SK-N-SH (cell line): Measurements from ENCODE around the gene NR0B2. TPM values are rescaled to one million over a fixed set of nuclear protein-coding genes. Genes with fewer than 3 reads are reported as not detected.

Experiments
- CTCF ChIA-PET: fragments of 300-600, 350-600 bp; formaldehyde crosslinking; extraction: SDS; loops from one replicate; lab custom pipeline; 2021; lab: Yijun Ruan, JAX
- POLR2A ChIA-PET: fragments of 350-600 bp; sonication (Branson Sonifier 250); formaldehyde crosslinking; extraction: SDS; loops from one replicate; lab custom pipeline; 2020; ENCODE audit warnings: antibody characterized with exemption, inconsistent platforms; lab: Yijun Ruan, JAX
- DNase-seq: peaks from one replicate; pipeline ENCODE4 v3.0.0; 2012
- H2AFZ ChIP-seq: fragments of 200-600 bp; sonication (generic); 2 replicates; pipeline ENCODE4 v1.8.1; 2016; ENCODE audit warnings: antibody characterized with exemption, mild to moderate bottlenecking, low read depth
- H3F3A ChIP-seq: fragments of 200-600 bp; sonication (generic); replicated peaks from 2 replicates; pipeline ENCODE3; 2016; ENCODE audit warnings: antibody characterized with exemption, mild to moderate bottlenecking; ENCODE audit not compliant: insufficient read depth
- H3K27ac ChIP-seq, 2 experiments: fragments of 200-500 bp in 1 of 2; fragments of 200-600 bp in 1 of 2; sonication (Bioruptor generic) in 1 of 2; sonication (generic), shearing (Covaris generic) in 1 of 2; 2 replicates each; pipeline versions ENCODE4 v1.5.1 to v1.6.1; 2014 to 2016; ENCODE audit warnings: low read depth in 2 of 2, inconsistent platforms in 1 of 2, low read length in 1 of 2, mild to moderate bottlenecking in 1 of 2, mixed read lengths in 1 of 2
- H3K27me3 ChIP-seq: fragments of 200-600 bp; sonication (generic), shearing (Covaris generic); 2 replicates; pipeline ENCODE4 v1.6.1; 2016; ENCODE audit warnings: mixed run types; ENCODE audit not compliant: insufficient read depth
- H3K36me3 ChIP-seq, 2 experiments: fragments of 200-500 bp in 1 of 2; fragments of 200-600 bp in 1 of 2; sonication (Bioruptor generic) in 1 of 2; sonication (generic) in 1 of 2; replicated peaks in 1 of 2; 2 replicates each; pipeline versions ENCODE3 to v1.5.1; 2014 to 2016; ENCODE audit warnings: low read length in 1 of 2, mild to moderate bottlenecking in 1 of 2; ENCODE audit not compliant: insufficient read depth in 2 of 2, control insufficient read depth in 1 of 2
- H3K4me1 ChIP-seq, 2 experiments: fragments of 200-500 bp in 1 of 2; fragments of 200-600 bp in 1 of 2; sonication (Bioruptor generic) in 1 of 2; sonication (generic), shearing (Covaris generic) in 1 of 2; 2 replicates each; pipeline versions ENCODE4 v1.5.1 to v1.6.1; 2014 to 2016; ENCODE audit warnings: low read depth in 1 of 2, low read length in 1 of 2, mixed run types in 1 of 2; ENCODE audit not compliant: insufficient read depth in 2 of 2, control insufficient read depth in 1 of 2
- H3K4me2 ChIP-seq: fragments of 200-600 bp; sonication (generic), shearing (Covaris generic); 2 replicates; pipeline ENCODE4 v1.6.1; 2017; ENCODE audit warnings: mixed run types
- H3K4me3 ChIP-seq, 2 experiments: fragments of 200-500 bp in 1 of 2; fragments of 200-600 bp in 1 of 2; sonication (Bioruptor generic) in 1 of 2; sonication (generic), shearing (Covaris generic) in 1 of 2; 2 replicates each; pipeline versions ENCODE4 v1.5.1 to v1.8.1; 2014 to 2016; ENCODE audit warnings: low read depth in 2 of 2, inconsistent platforms in 1 of 2, low read length in 1 of 2, mild to moderate bottlenecking in 1 of 2, mixed read lengths in 1 of 2, moderate library complexity in 1 of 2
- H3K79me2 ChIP-seq: fragments of 200-600 bp; sonication (generic); 2 replicates; pipeline ENCODE4 v1.8.1; 2017; ENCODE audit warnings: mild to moderate bottlenecking; ENCODE audit not compliant: insufficient read depth
- H3K9ac ChIP-seq: fragments of 200-600 bp; sonication (generic); 2 replicates; pipeline ENCODE4 v1.6.1; 2017; ENCODE audit warnings: mixed run types
- H3K9me2 ChIP-seq: fragments of 200-600 bp; sonication (generic); 2 replicates; pipeline ENCODE4 v1.6.1; 2017; ENCODE audit warnings: mixed run types
- H3K9me3 ChIP-seq: fragments of 200-600 bp; sonication (generic); 2 replicates; pipeline ENCODE4 v1.6.1; 2017; ENCODE audit warnings: mixed run types, mild to moderate bottlenecking, moderate library complexity
- H4K20me1 ChIP-seq: fragments of 200-600 bp; sonication (generic); 2 replicates; pipeline ENCODE4 v1.6.1; 2017; ENCODE audit warnings: mild to moderate bottlenecking, mixed run types; ENCODE audit not compliant: insufficient read depth
- CHD2 ChIP-seq: fragments of 150-350 bp; IDR thresholded peaks from 2 replicates; pipeline ENCODE4 v1.6.1; 2018; ENCODE audit warnings: low read length; ENCODE audit not compliant: partially characterized antibody
- EP300 ChIP-seq, 2 experiments: IDR thresholded peaks; 2 replicates each; pipeline versions ENCODE4 v1.4.0 to v1.6.1; 2012; ENCODE audit warnings: borderline replicate concordance in 1 of 2, low read depth in 1 of 2, low read length in 1 of 2
- FOXJ3 ChIP-seq: sonication (generic); formaldehyde crosslinking; IDR thresholded peaks from 2 replicates; pipeline ENCODE4 v1.5.1; 2020; ENCODE audit warnings: mild to moderate bottlenecking, missing genetic modification reagents
- FOXM1 ChIP-seq: IDR thresholded peaks from 2 replicates; pipeline ENCODE4 v1.4.0; 2012; ENCODE audit warnings: low read depth, mild to moderate bottlenecking
- GABPA ChIP-seq: IDR thresholded peaks from 2 replicates; pipeline ENCODE4 v1.4.0; 2012; ENCODE audit warnings: low read depth, mild to moderate bottlenecking
- MAX ChIP-seq: IDR thresholded peaks from 2 replicates; pipeline ENCODE4 v1.4.0; 2012; ENCODE audit warnings: low read depth
- MEF2A ChIP-seq: IDR thresholded peaks from 2 replicates; pipeline ENCODE4 v1.4.0; 2012; ENCODE audit warnings: low read depth, borderline replicate concordance
- MXI1 ChIP-seq: IDR thresholded peaks from 2 replicates; pipeline ENCODE4 v1.6.1; 2012; ENCODE audit warnings: mild to moderate bottlenecking, low read depth, low read length, improper control_type of control experiment
- NFIC ChIP-seq: IDR thresholded peaks from 2 replicates; pipeline ENCODE4 v1.4.0; 2012; ENCODE audit warnings: borderline replicate concordance
- NRF1 ChIP-seq: IDR thresholded peaks from 2 replicates; pipeline ENCODE4 v1.6.1; 2012; ENCODE audit warnings: low read depth, mild to moderate bottlenecking, low read length
- PBX3 ChIP-seq: IDR thresholded peaks from 2 replicates; pipeline ENCODE4; 2012
- POLR2AphosphoS5 ChIP-seq: IDR thresholded peaks from 2 replicates; pipeline ENCODE4 v1.6.1; 2012; ENCODE audit warnings: low read depth, low read length
- REST ChIP-seq: IDR thresholded peaks from 2 replicates; pipeline ENCODE4 v1.6.1; 2012; ENCODE audit warnings: mild to moderate bottlenecking, low read depth, low read length, moderate library complexity
- SIN3A ChIP-seq: IDR thresholded peaks from 2 replicates; pipeline ENCODE4 v1.6.1; 2012; ENCODE audit warnings: low read depth, mild to moderate bottlenecking, low read length, moderate library complexity, borderline replicate concordance
- TAF1 ChIP-seq: IDR thresholded peaks from 2 replicates; pipeline ENCODE4 v1.6.1; 2012; ENCODE audit warnings: low read depth, mild to moderate bottlenecking, low read length, moderate library complexity, borderline replicate concordance
- YY1 ChIP-seq: IDR thresholded peaks from 2 replicates; pipeline ENCODE4 v1.4.0; 2012; ENCODE audit warnings: low read depth, mild to moderate bottlenecking
- WGBS: methylation state at CpG from one replicate; pipeline ENCODE4 v1.1.6; 2017; ENCODE audit warnings: low lambda C conversion rate; 5-methylcytosine and 5-hydroxymethylcytosine counted together
- polyA plus RNA-seq, 3 experiments: library from polyadenylated mRNA; depleted of rRNA; stranded (reverse); fragments of >200 nt; gene quantifications; 2 replicates each; pipeline ENCODE4 v1.2.3, GENCODE V29; 2012

The NR0B2 gene
- polyA plus RNA-seq, 1 of the 3 experiments (the other 2 are of a cell fraction) = not detected

- ChIA-PET CTCF (interaction anchor here (1.0 kb wide), 1 partner anchor 12 kb away, joined by 3 read pairs; the partner anchor contains the start of gene GPATCH3), POLR2A (no interaction called here)
- WGBS = 67% methylated on average over 8 of the region's 8 CpGs
- DNase-seq = no peak
- Histone ChIP-seq H3K36me3 (no peaks in the 10 kb centered on the region), H2AFZ (no peak overlapping the region), H3K79me2 (no peaks in the 10 kb centered on the region), H3K9me3 (no peaks in the 10 kb centered on the region), H3K27ac (no peak overlapping the region), H3K9ac (no peak overlapping the region), H3F3A (no peaks in the 10 kb centered on the region), H3K27me3 (no peaks in the 10 kb centered on the region; the same call in 1 of the 2 replicates), H3K9me2 (no peaks in the 10 kb centered on the region), H3K4me1 (peaks cover 0 to 8% of the 10 kb centered on the region in 2 experiments; a peak in 1 of 4 replicates), H3K4me2 (no peak overlapping the region), H3K4me3 (no peak overlapping the region), H4K20me1 (no peaks in the 10 kb centered on the region)
- TF ChIP-seq REST = no peak
- TF ChIP-seq FOXJ3 (CRISPR knock-in tag) = no peak
- no peak for TF ChIP-seq MAX
- no peak for TF ChIP-seq MXI1
- no peak for TF ChIP-seq FOXM1
- no peak for TF ChIP-seq NRF1
- no peak for TF ChIP-seq CHD2
- no peak for TF ChIP-seq YY1
Observed at GRCh38 chr1:26911399-26912146, 2.2 kb downstream of the NR0B2 start.

GRCh38 chr1:26910343-26911160 is 3.2 kb downstream of the NR0B2 start:
- Histone ChIP-seq H3K36me3 (no peaks in the 10 kb centered on the region), H3K9me2 (no peaks in the 10 kb centered on the region), H3F3A (no peaks in the 10 kb centered on the region), H3K27me3 (no peaks in the 10 kb centered on the region; the same call in 1 of the 2 replicates), H3K79me2 (no peaks in the 10 kb centered on the region), H3K4me2 (no peak overlapping the region), H3K4me1 (peaks cover 0 to 8% of the 10 kb centered on the region in 2 experiments; a peak in 1 of 4 replicates), H3K9me3 (no peaks in the 10 kb centered on the region), H3K27ac (no peak overlapping the region), H3K9ac (no peak overlapping the region), H3K4me3 (no peak overlapping the region), H4K20me1 (no peaks in the 10 kb centered on the region), H2AFZ (no peak overlapping the region)
- WGBS = 74% methylated on average over 4 of the region's 4 CpGs
- DNase-seq = no peak
- ChIA-PET POLR2A (no interaction called here), CTCF (no interaction called here)
- TF ChIP-seq REST = no peak
- TF ChIP-seq NRF1 = no peak
- TF ChIP-seq FOXM1 = no peak
- TF ChIP-seq GABPA = no peak
- TF ChIP-seq TAF1 = no peak
- TF ChIP-seq PBX3 = no peak
- no peak for TF ChIP-seq SIN3A
- no peak for TF ChIP-seq MEF2A
- TF ChIP-seq POLR2AphosphoS5 = no peak
- TF ChIP-seq EP300 (IDR thresholded peaks at IDR 0.05; ENCODE audit: borderline replicate concordance in 1 of 2, low read depth in 1 of 2, low read length in 1 of 2) = no peak
- no peak for TF ChIP-seq NFIC
